ENCODE data around the gene MAPK8IP2.
"Not testable (repeated sequence)": the region's sequence is repeated elsewhere in the genome, so short reads cannot be mapped to it uniquely, and the experiment has no call there.

- not testable (repeated sequence) for TF ChIP-seq POLR2AphosphoS5 (IDR thresholded peaks at IDR 0.05)
- TF ChIP-seq, protein P1, sequence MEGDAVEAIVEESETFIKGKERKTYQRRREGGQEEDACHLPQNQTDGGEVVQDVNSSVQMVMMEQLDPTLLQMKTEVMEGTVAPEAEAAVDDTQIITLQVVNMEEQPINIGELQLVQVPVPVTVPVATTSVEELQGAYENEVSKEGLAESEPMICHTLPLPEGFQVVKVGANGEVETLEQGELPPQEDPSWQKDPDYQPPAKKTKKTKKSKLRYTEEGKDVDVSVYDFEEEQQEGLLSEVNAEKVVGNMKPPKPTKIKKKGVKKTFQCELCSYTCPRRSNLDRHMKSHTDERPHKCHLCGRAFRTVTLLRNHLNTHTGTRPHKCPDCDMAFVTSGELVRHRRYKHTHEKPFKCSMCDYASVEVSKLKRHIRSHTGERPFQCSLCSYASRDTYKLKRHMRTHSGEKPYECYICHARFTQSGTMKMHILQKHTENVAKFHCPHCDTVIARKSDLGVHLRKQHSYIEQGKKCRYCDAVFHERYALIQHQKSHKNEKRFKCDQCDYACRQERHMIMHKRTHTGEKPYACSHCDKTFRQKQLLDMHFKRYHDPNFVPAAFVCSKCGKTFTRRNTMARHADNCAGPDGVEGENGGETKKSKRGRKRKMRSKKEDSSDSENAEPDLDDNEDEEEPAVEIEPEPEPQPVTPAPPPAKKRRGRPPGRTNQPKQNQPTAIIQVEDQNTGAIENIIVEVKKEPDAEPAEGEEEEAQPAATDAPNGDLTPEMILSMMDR (IDR thresholded peaks at IDR 0.05 in 8 of 11, conservative IDR thresholded peaks at IDR 0.05 in 3 of 11), result not testable (repeated sequence)
Measured at GRCh38 chr22:50643021-50643820, 42.6 kb downstream of the MAPK8IP2 start.

All from spleen (tissue), 7 donors.